Left cardiac atrium (tissue), 4 donors: ENCODE data around the gene CABP1. TPM values are rescaled to one million over a fixed set of nuclear protein-coding genes. Genes with fewer than 3 reads are reported as not detected.

Experiments
- ATAC-seq, 2 donors: fragments of 200-7000 bp; cut with Tn5 transposase; one replicate each; pipeline ENCODE4 v1.9.1; 2020; ENCODE audit warnings: mild to moderate bottlenecking in 2 of 2, moderate library complexity in 2 of 2
- DNase-seq: peaks from one replicate; pipeline ENCODE4 v3.0.0-alpha.2; 2020
- intact Hi-C, 2 donors: fragments of 100-400 bp; cut with DNase I; formaldehyde crosslinking; loops; one replicate each; pipeline versions ENCODE4 v1.14.1 to v1.15.1; 2022 to 2023
- total RNA-seq, 2 donors: library from RNA; stranded (reverse); fragmentation: NEBNext Ultra II Directional; extraction: Animal tissue kit (Norgen Biotek cat#: 25700); gene quantifications; one replicate each; pipeline ENCODE4 v1.2.1, GENCODE V29; 2021
- donor health status: DM: no; HTN: yes; CAD: no.
- donor health status: DM: no; HTN: yes; CAD: no; lungs with severe emphysema.
- donor health status: DM: yes; HTN: yes; CAD: no.
- donor health status: Dilated cardiomyopathy.

Gene CABP1
- total RNA-seq, 2 donors from 2014 or later, result 1.5 to 4.6 TPM

DNA sequence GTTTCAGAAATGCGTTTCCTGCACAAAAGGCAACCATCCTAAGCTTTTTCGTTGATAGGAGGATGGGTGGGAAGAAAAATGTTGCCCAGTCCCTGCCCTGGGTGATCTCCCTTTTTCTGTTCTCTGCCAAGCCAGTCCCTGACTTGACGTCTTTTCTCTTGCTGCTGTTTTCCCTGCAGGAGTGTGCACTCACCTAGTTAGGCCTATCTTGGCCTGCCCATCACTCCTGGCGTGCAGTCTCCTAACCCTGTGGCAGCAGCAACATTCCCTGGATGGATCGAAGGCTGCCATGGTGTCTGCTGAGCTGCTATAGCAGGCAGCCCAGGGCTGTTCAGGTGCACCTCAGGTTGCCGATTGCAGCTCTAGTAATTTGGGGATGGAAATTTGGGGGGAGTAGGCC is 71.0 kb downstream of the CABP1 start:
- no peak for ATAC-seq
- intact Hi-C loops, result no loop called here
- DNase-seq, result no peak

DNA sequence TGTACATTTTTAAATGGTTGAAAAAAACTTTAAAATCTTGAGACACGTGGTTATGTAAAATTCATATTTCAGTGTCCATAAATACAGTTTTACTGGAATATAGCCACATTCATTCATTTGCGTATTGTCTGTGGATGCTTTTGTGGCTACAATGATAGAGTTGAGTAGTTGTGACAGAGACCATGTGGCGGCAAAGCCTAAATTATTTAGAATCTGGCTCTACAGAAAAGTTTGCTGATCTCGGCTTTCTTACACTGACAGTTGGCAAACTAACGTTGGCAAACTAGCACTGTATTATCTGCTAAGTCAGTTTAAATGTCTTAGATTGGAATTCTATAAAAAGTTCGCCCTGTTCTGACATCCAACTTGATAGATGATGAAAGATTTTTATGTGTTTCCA is 72.2 kb downstream of the CABP1 start:
- DNase-seq (no peak), ATAC-seq (no peak)
- intact Hi-C loops, result no loop called here

DNA sequence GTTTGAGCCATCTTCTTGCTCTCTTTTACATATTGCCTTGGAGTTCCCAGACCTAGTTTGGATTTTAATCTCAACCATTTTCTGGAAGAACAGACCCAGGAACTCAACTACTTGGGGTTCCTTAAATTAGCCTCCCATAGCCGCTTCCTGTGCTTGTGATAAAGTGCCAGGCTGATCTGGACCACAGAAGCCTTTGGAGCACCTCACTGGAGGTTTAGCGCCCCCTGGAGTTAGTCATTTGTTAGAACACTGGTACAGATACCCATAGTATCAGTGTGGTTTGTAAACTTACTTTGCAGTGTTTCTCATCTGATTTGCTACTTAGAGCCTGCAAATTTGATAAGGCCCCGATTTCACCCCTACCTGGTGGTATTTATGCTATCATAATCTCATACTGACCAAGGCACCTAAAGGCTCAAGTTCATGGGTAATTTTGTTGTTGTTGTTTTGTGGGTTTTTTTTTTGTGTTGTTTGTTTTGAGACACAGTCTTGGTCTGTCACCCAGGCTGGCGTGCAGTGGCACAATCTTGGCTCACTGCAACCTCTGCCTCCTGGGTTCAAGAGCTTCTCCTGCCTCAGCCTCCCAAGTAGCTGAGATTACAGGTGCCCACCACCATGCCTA is 73.5 kb downstream of the CABP1 start:
- intact Hi-C loops, result loop anchor here in 1 of 2 donors (2.0 kb wide), 2 partner anchors 67 to 131 kb away; no protein-coding TSS in a partner anchor
- DNase-seq (peak; percentile 65), ATAC-seq (peak; percentile 55 to 59)

Other genes with a start within 250 kb of the CABP1 start
- gene COX6A1, start 202.5 kb upstream of the CABP1 start, total RNA-seq, result 100 to 1,000 TPM; 182 to 201 TPM
- 10 to 100 TPM; 13.6 to 15.3 TPM for gene TRIAP1, start 194.2 kb upstream of the CABP1 start, total RNA-seq
- gene GATC, start 194.2 kb upstream of the CABP1 start, total RNA-seq, result 10 to 100 TPM; 14.8 to 19.1 TPM
- 10 to 100 TPM; 50.4 to 68.6 TPM for gene SRSF9, start 170.9 kb upstream of the CABP1 start, total RNA-seq
- 100 to 1,000 TPM; 156 to 237 TPM for gene DYNLL1, start 144.5 kb upstream of the CABP1 start, total RNA-seq
- gene COQ5, start 111.5 kb upstream of the CABP1 start, total RNA-seq, result 10 to 100 TPM; 28.6 to 29.3 TPM
- 100 to 1,000 TPM; 225 to 240 TPM for gene RNF10, start 106.3 kb upstream of the CABP1 start, total RNA-seq
- gene POP5, start 59.2 kb upstream of the CABP1 start, total RNA-seq, result 10 to 100 TPM; 27.9 to 34.3 TPM
- gene MLEC, start 46.5 kb downstream of the CABP1 start, total RNA-seq, result 100 to 1,000 TPM; 166 to 173 TPM
- gene UNC119B, start 69.8 kb downstream of the CABP1 start, total RNA-seq, result 10 to 100 TPM; 14.2 to 18.2 TPM
- gene ACADS, start 85.2 kb downstream of the CABP1 start, total RNA-seq, result 10 to 100 TPM; 49.4 to 52.0 TPM